HL-60 (cell line): ENCODE results near the gene CHRNB2.

Experiments
- CTCF ChIP-seq: IDR thresholded peaks from one replicate; pipeline ENCODE4 v1.5.1; 2011; ENCODE audit warnings: low read length, control low read depth, inconsistent platforms; ENCODE audit not compliant: insufficient read depth
- GABPA ChIP-seq: IDR thresholded peaks from 2 replicates; pipeline ENCODE4 v1.6.1; 2012; ENCODE audit warnings: low read depth
- POLR2AphosphoS5 ChIP-seq: IDR thresholded peaks from 2 replicates; pipeline ENCODE4 v1.6.1; 2012; ENCODE audit warnings: low read depth
- REST ChIP-seq: IDR thresholded peaks from 2 replicates; pipeline ENCODE4 v1.6.1; 2012; ENCODE audit warnings: low read depth; ENCODE audit not compliant: insufficient replicate concordance

GRCh38 chr1:154599658-154600057, 32.1 kb downstream of the CHRNB2 start:
- no peak for TF ChIP-seq CTCF
- TF ChIP-seq GABPA, result no peak
- no peak for TF ChIP-seq REST
- no peak for TF ChIP-seq POLR2AphosphoS5
